Measurements from ENCODE around the gene HYAL4.

The HYAL4 gene

DNA sequence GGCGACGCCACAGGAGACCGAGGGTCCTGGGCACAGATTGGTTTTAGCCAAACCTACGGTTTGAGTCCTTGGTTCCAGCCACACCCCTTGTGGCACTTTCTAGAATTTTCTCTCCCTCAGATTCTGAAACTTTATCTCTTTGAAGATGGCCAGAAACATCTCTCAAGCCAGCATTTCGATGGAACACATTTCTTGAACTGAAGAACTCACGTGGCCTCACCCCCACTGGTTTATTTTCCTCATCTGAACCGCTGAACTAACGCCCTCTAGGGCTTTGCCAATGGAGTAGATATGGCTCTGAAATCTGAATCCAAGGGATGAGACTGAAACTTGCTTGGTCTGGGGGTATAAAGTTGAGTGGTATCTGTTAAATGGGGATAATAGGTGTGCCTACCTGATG, 73.3 kb downstream of the HYAL4 start:
- DNase-seq = no peak

DNA sequence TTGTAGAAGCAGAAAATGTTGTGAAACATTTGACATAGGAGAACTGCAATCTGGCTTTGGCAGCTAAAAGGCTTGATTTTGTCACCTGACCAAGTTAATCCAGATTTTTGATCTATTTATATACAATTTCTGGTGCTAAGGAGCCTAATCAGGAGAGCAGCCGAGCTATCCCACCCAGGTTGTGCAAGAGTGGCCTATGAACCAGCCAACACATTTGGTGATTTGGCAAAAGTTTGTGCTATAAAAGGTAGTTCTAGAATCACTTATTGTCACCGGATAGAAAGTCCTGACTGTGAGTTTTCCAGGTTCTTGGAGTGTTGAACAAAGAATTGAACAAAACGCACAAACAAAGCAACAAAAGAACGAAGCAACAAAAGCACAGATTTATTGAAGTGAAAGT, 78.6 kb downstream of the HYAL4 start:
- no peak for DNase-seq

DNA sequence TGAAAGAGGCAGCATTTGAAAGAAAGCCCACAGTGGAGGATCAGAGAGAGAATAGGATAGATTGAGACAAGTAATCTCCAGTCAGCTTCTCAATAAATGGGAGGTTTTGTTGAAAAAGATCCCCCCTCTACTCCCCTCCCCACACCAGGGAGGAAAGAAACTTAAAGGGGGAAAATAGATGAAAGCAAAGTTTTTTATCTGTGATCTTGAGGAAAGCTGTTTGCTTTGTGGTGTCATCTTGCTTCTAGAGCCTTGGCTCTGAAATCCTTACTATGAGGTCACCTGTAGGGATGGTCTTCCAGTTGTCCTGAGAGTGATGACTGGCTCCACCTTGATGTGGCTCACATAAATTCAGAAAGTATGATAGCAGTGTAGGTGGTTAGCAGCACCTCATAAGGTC, 80.0 kb downstream of the HYAL4 start, which contains the start of gene SPAM1:
Gene SPAM1, plus strand, starts transcription at position 301 of the 400 bp plus-strand sequence. CDS start 28,330 bp downstream, outside the sequence.
- DNase-seq = no peak
